Midbrain (tissue), 1 donor: Measurements from ENCODE around the gene PTPRN2.
"Not testable (repeated sequence)": the region's sequence is repeated elsewhere in the genome, so short reads cannot be mapped to it uniquely, and the experiment has no call there.

Source experiments
- DNase-seq: peaks from one replicate; lab custom pipeline; 2025; lab: John Stamatoyannopoulos, UW

Gene PTPRN2

GRCh38 chr7:157861551-157861950 is 726.1 kb downstream of the PTPRN2 start:
- no peak for DNase-seq

- no peak for DNase-seq
These were observed 726.6 kb downstream of the PTPRN2 start for GRCh38 chr7:157861031-157861491.

GRCh38 chr7:157860406-157860805 is 727.2 kb downstream of the PTPRN2 start:
- no peak for DNase-seq

- no peak for DNase-seq
These were observed 727.7 kb downstream of the PTPRN2 start for GRCh38 chr7:157859915-157860314.

- no peak for DNase-seq
These were observed 730.0 kb downstream of the PTPRN2 start for GRCh38 chr7:157857578-157858075.

GRCh38 chr7:157856873-157857577 is 730.6 kb downstream of the PTPRN2 start:
- no peak for DNase-seq

- DNase-seq, result no peak
These were observed 732.0 kb downstream of the PTPRN2 start for GRCh38 chr7:157855452-157856213.

- DNase-seq, result no peak
These were observed 732.6 kb downstream of the PTPRN2 start for GRCh38 chr7:157855016-157855415.

- DNase-seq, result no peak
These were observed 733.3 kb downstream of the PTPRN2 start for GRCh38 chr7:157854066-157854891.

GRCh38 chr7:157853789-157854065 is 733.9 kb downstream of the PTPRN2 start:
- no peak for DNase-seq

GRCh38 chr7:157853076-157853788 is 734.4 kb downstream of the PTPRN2 start:
- no peak for DNase-seq

- DNase-seq, result peak; percentile 29
These were observed 736.0 kb downstream of the PTPRN2 start for GRCh38 chr7:157851501-157852067.

GRCh38 chr7:157850481-157851444 is 736.9 kb downstream of the PTPRN2 start:
- no peak for DNase-seq

- no peak for DNase-seq
These were observed 737.9 kb downstream of the PTPRN2 start for GRCh38 chr7:157849726-157850125.

- DNase-seq, result no peak
These were observed 738.4 kb downstream of the PTPRN2 start for GRCh38 chr7:157849341-157849596.

- DNase-seq, result no peak
These were observed 738.9 kb downstream of the PTPRN2 start for GRCh38 chr7:157848508-157849340.

- not testable (repeated sequence) for DNase-seq
These were observed 739.7 kb downstream of the PTPRN2 start for GRCh38 chr7:157847756-157848487.

- DNase-seq, result not testable (repeated sequence)
These were observed 740.9 kb downstream of the PTPRN2 start for GRCh38 chr7:157846746-157847145.

- no peak for DNase-seq
These were observed 741.4 kb downstream of the PTPRN2 start for GRCh38 chr7:157846271-157846670.
